ENCODE measurements around the gene MSTO1.

Gene MSTO1

DNA sequence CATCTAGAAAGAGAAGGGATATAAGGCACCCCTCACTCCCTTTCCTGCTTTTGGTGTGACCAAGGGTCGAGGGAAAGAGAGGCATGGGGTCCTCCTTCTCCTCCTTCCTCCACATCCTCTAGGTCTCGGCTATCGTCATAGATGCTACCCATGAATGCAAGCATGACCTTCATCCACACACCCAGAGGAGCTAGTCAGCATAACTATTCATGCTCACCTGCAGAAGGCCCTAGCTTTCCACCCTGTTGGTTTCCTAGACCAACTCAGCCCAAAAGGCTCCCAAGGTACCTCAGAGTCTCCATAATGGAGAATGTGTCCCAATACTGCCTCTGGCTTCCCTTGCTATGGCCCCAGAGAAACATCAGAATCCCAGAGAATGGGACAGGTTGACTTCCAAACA is 33.2 kb downstream of the MSTO1 start:
- H3K9ac ChIP-seq (ENCODE audit: low read length), result no peak overlapping the region
- H3K27ac ChIP-seq (ENCODE audit: low read depth, low read length, poor library complexity, severe bottlenecking), result no peak overlapping the region
- peaks cover 5% of the 10 kb centered on the region; the same call in 1 of the 2 replicates for H3K27me3 ChIP-seq (ENCODE audit: insufficient read depth, low read length)
- H2AFZ ChIP-seq (ENCODE audit: low read length), result no peak overlapping the region
- H3K9me2 ChIP-seq (ENCODE audit: low read depth, low read length), result no peaks in the 10 kb centered on the region
- no peak overlapping the region for H3K4me3 ChIP-seq (ENCODE audit: low read depth, low read length, poor library complexity, severe bottlenecking)
- no peaks in the 10 kb centered on the region for H3K79me2 ChIP-seq (ENCODE audit: insufficient read depth, low read length)
- peaks cover 14% of the 10 kb centered on the region for H3K9me3 ChIP-seq (ENCODE audit: low read length)
- no peaks in the 10 kb centered on the region for H3K36me3 ChIP-seq (ENCODE audit: insufficient read depth, low read length)
- TF ChIP-seq EZH2 (IDR thresholded peaks at IDR 0.05; ENCODE audit: borderline replicate concordance, low read length) (no peak), CTCF (IDR thresholded peaks at IDR 0.05; ENCODE audit: low read length) (no peak)
- peaks cover 18% of the 10 kb centered on the region for H3K4me1 ChIP-seq (ENCODE audit: insufficient read depth, low read length, severe bottlenecking)
- H3F3A ChIP-seq (ENCODE audit: insufficient read depth, low read length), result no peaks in the 10 kb centered on the region
- no peaks in the 10 kb centered on the region for H4K20me1 ChIP-seq (ENCODE audit: insufficient read depth, low read length)
- no peak overlapping the region for H3K4me2 ChIP-seq (ENCODE audit: low read length)

- TF ChIP-seq EZH2 (IDR thresholded peaks at IDR 0.05; ENCODE audit: borderline replicate concordance, low read length), result no peak
- no peak for TF ChIP-seq CTCF (IDR thresholded peaks at IDR 0.05; ENCODE audit: low read length)
- no peak overlapping the region for H3K4me2 ChIP-seq (ENCODE audit: low read length)
- peaks cover 17% of the 10 kb centered on the region for H3K9me3 ChIP-seq (ENCODE audit: low read length)
- H2AFZ ChIP-seq (ENCODE audit: low read length), result no peak overlapping the region
- no peaks in the 10 kb centered on the region for H4K20me1 ChIP-seq (ENCODE audit: insufficient read depth, low read length)
- H3K9ac ChIP-seq (ENCODE audit: low read length), result no peak overlapping the region
- H3K36me3 ChIP-seq (ENCODE audit: insufficient read depth, low read length), result no peaks in the 10 kb centered on the region; the same call in 1 of the 2 replicates
- H3K27ac ChIP-seq (ENCODE audit: low read depth, low read length, poor library complexity, severe bottlenecking), result no peak overlapping the region
- H3K27me3 ChIP-seq (ENCODE audit: insufficient read depth, low read length), result peaks cover 5% of the 10 kb centered on the region; the same call in 1 of the 2 replicates
- peaks cover 18% of the 10 kb centered on the region for H3K4me1 ChIP-seq (ENCODE audit: insufficient read depth, low read length, severe bottlenecking)
- no peaks in the 10 kb centered on the region for H3K9me2 ChIP-seq (ENCODE audit: low read depth, low read length)
- H3K4me3 ChIP-seq (ENCODE audit: low read depth, low read length, poor library complexity, severe bottlenecking), result no peak overlapping the region
- H3K79me2 ChIP-seq (ENCODE audit: insufficient read depth, low read length), result no peaks in the 10 kb centered on the region
- no peaks in the 10 kb centered on the region for H3F3A ChIP-seq (ENCODE audit: insufficient read depth, low read length)
These were observed 35.1 kb downstream of the MSTO1 start for GRCh38 chr1:155645034-155645598.

GRCh38 chr1:155645648-155646047 is 35.6 kb downstream of the MSTO1 start:
- Histone ChIP-seq H3K9me2 (ENCODE audit: low read depth, low read length) (no peaks in the 10 kb centered on the region), H2AFZ (ENCODE audit: low read length) (no peak overlapping the region), H3K36me3 (ENCODE audit: insufficient read depth, low read length) (no peaks in the 10 kb centered on the region; the same call in 1 of the 2 replicates), H3K9me3 (ENCODE audit: low read length) (peaks cover 22% of the 10 kb centered on the region), H3K27ac (ENCODE audit: low read depth, low read length, poor library complexity, severe bottlenecking) (no peak overlapping the region), H3K4me3 (ENCODE audit: low read depth, low read length, poor library complexity, severe bottlenecking) (no peak overlapping the region), H3K27me3 (ENCODE audit: insufficient read depth, low read length) (peaks cover 5% of the 10 kb centered on the region; the same call in 1 of the 2 replicates), H3K9ac (ENCODE audit: low read length) (no peak overlapping the region), H3F3A (ENCODE audit: insufficient read depth, low read length) (no peaks in the 10 kb centered on the region), H3K4me2 (ENCODE audit: low read length) (no peak overlapping the region; the same call in 1 of the 2 replicates), H4K20me1 (ENCODE audit: insufficient read depth, low read length) (no peaks in the 10 kb centered on the region), H3K79me2 (ENCODE audit: insufficient read depth, low read length) (no peaks in the 10 kb centered on the region), H3K4me1 (ENCODE audit: insufficient read depth, low read length, severe bottlenecking) (peaks cover 18% of the 10 kb centered on the region)
- TF ChIP-seq EZH2 (IDR thresholded peaks at IDR 0.05; ENCODE audit: borderline replicate concordance, low read length), result no peak
- TF ChIP-seq CTCF (IDR thresholded peaks at IDR 0.05; ENCODE audit: low read length), result no peak
